Measurements from ENCODE around the gene PRB3.

The PRB3 gene

GRCh38 chr12:11269607-11270006 lies at the start of gene PRB3:
Gene PRB3 (minus strand): TSS chr12:11269707. CDS start chr12:11269669, 38 bp downstream.
- DNase-seq (ENCODE audit: low read depth in 3 of 3): no peak

- no peak for DNase-seq (ENCODE audit: low read depth in 3 of 3)
Measured at GRCh38 chr12:11310336-11310735, 40.8 kb upstream of the PRB3 start, which contains the start of gene PRB4. Gene PRB4 (minus strand): TSS chr12:11310436. CDS start chr12:11310398, 38 bp downstream.

DNA sequence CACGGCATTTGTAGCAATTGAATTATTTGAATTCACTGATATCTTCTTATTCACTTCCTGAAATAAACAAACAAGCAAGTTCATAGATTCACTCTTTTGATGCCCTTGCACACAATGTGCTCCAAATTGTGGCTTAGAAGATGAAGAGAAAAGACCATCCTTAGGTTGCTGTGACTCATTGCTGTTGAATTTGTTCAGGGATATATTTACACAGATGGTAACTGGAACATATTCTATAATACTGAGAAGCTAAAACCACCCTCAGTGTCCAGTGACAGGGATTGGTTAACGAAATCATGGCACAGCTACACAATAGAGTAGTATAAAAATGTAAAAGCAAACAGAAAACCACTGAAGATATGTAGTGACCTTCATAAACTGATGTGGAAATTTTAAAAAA lies 37.6 kb upstream of the PRB3 start:
- DNase-seq (ENCODE audit: low read depth in 3 of 3): no peak

- no peak for DNase-seq (ENCODE audit: low read depth in 3 of 3)
Measured at GRCh38 chr12:11273449-11273848, 3.9 kb upstream of the PRB3 start.

DNA sequence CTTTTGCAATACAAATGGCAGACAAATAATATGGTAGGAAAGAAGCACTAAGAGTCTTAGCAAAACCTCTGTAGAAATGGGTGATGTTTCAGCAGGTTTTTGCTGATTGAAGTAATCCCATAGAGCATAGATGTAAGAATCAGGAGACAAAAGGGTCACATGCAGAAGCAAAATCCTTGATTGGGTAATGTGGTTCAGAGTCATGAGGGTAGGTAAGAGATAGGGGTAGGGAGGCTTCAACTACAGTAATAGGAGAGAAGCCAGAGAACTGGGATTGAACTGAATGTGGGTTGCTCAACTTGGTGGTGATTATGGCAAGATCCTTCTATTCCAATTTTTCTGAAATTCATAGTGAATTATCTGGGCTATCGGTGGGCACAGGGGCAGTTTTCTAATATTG lies 5.0 kb downstream of the PRB3 start:
- DNase-seq (ENCODE audit: low read depth in 3 of 3): no peak

DNA sequence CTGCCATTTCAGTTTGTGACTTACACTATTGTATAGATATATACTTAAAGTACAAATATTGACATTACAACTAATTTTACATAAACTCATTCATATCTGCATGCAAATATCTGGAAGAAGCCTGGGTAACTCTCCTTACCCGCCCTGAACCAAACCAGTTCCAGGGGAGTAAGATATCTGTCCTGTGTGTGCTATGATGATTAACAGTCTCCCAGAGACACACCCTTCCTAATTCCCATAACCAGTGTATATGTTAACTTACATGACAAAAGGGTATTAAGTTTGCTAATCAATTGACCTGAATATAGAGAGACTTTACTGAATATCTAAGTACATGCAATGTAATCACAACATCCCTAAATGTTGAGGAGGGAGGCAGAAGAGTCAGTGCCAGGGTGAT lies 23.0 kb downstream of the PRB3 start:
- no peak for DNase-seq (ENCODE audit: low read depth in 3 of 3)

- no peak for DNase-seq (ENCODE audit: low read depth in 3 of 3)
Measured at GRCh38 chr12:11242656-11243055, 26.9 kb downstream of the PRB3 start.

- DNase-seq (ENCODE audit: low read depth in 3 of 3): no peak
Measured at GRCh38 chr12:11240348-11240930, 29.1 kb downstream of the PRB3 start.

- no peak for DNase-seq (ENCODE audit: low read depth in 3 of 3)
Measured at GRCh38 chr12:11238275-11238674, 31.2 kb downstream of the PRB3 start.

GRCh38 chr12:11233532-11233931 lies 36.0 kb downstream of the PRB3 start:
- DNase-seq (ENCODE audit: low read depth in 3 of 3): no peak

- DNase-seq (ENCODE audit: low read depth in 3 of 3): peak in 1 of 3 donors; percentile 2
Measured at GRCh38 chr12:11228296-11228879, 41.1 kb downstream of the PRB3 start.

GRCh38 chr12:11227373-11227772 lies 42.1 kb downstream of the PRB3 start:
- DNase-seq (ENCODE audit: low read depth in 3 of 3): no peak
